A549 (cell line): ENCODE measurements around the gene TRIM72. TPM values are rescaled to one million over a fixed set of nuclear protein-coding genes. Genes with fewer than 3 reads are reported as not detected.

Experiments used
- ATAC-seq, 2 experiments: fragments of 200-7000 bp in 1 of 2; fragments of >200 bp in 1 of 2; cut with Nextera tagmentation in 1 of 2; cut with Tn5 transposase in 1 of 2; 3 replicates each; pipeline versions ENCODE4 v1.8.0 to v1.9.1; 2018 to 2020; ENCODE audit warnings: mild to moderate bottlenecking in 1 of 2, moderate library complexity in 1 of 2
- CTCF ChIA-PET: fragments of 300-600 bp; sonication (Branson Sonifier 250); formaldehyde crosslinking; extraction: SDS; loops from one replicate; lab custom pipeline; 2021; ENCODE audit warnings: antibody characterized with exemption, inconsistent platforms; lab: Yijun Ruan, JAX
- POLR2A ChIA-PET: fragments of 350-600 bp; formaldehyde crosslinking; extraction: SDS; loops from one replicate; lab custom pipeline; 2021; ENCODE audit warnings: antibody characterized with exemption, inconsistent platforms; lab: Yijun Ruan, JAX
- DNase-seq, 2 experiments: peaks; one replicate each; pipeline versions ENCODE4 v3.0.0 to v3.0.0-alpha.2; 2011 to 2016; ENCODE audit warnings: low read depth in 1 of 2, low spot score in 1 of 2
- FAIRE-seq: peaks from 2 replicates; lab custom pipeline; 2011; peaks lifted over from hg19 to GRCh38; lab: Jason Lieb, UNC
- H3K27ac ChIP-seq, 2 experiments: fragments of >200 bp; sonication (Bioruptor Twin); formaldehyde crosslinking; 3 replicates each; pipeline ENCODE4 v1.5.1; 2016 to 2017
- H3K4me1 ChIP-seq: fragments of >200 bp; sonication (Bioruptor Twin); formaldehyde crosslinking; 3 replicates; pipeline ENCODE4 v1.6.1; 2016
- H3K4me2 ChIP-seq: fragments of >200 bp; sonication (Bioruptor Twin); formaldehyde crosslinking; 3 replicates; pipeline ENCODE4 v1.6.1; 2016
- H3K4me3 ChIP-seq: fragments of >200 bp; sonication (Bioruptor Twin); formaldehyde crosslinking; 3 replicates; pipeline ENCODE4 v1.5.1; 2016
- H3K9me3 ChIP-seq: fragments of >200 bp; sonication (Bioruptor Twin); formaldehyde crosslinking; 3 replicates; pipeline ENCODE4 v1.6.1; 2016
- ESRRA ChIP-seq: fragments of 150-350 bp; IDR thresholded peaks from 2 replicates; pipeline ENCODE4 v1.6.1; 2014; ENCODE audit warnings: mild to moderate bottlenecking, low read length, borderline replicate concordance
- FOSB ChIP-seq: fragments of 250-450 bp; sonication (Bioruptor Pico); IDR thresholded peaks from 2 replicates; pipeline ENCODE4 v1.5.0; 2020; ENCODE audit warnings: mild to moderate bottlenecking, moderate library complexity
- HOXA7 ChIP-seq: fragments of 250-450 bp; sonication (Bioruptor Pico); IDR thresholded peaks from 2 replicates; pipeline ENCODE4 v1.5.0; 2020; ENCODE audit warnings: mild to moderate bottlenecking, moderate library complexity
- NPAS2 ChIP-seq: fragments of 250-450 bp; sonication (Bioruptor Pico); IDR thresholded peaks from 2 replicates; pipeline ENCODE4 v1.8.0; 2022; ENCODE audit warnings: mild to moderate bottlenecking, moderate library complexity, borderline replicate concordance
- RAD21 ChIP-seq, 2 experiments: fragments of >200 bp in 1 of 2; sonication (Bioruptor Twin) in 1 of 2; formaldehyde crosslinking in 1 of 2; IDR thresholded peaks in 1 of 2; conservative IDR thresholded peaks in 1 of 2; 2 replicates in 1 of 2; 3 replicates in 1 of 2; pipeline ENCODE4 v1.6.1; 2012 to 2018; ENCODE audit warnings: inconsistent platforms in 1 of 2
- RARB ChIP-seq: fragments of 250-450 bp; sonication (Bioruptor Pico); IDR thresholded peaks from 2 replicates; pipeline ENCODE4 v1.8.0; 2021; ENCODE audit warnings: mild to moderate bottlenecking, moderate library complexity
- REST ChIP-seq: fragments of 200-600 bp; sonication (generic); IDR thresholded peaks from 2 replicates; pipeline ENCODE4 v1.6.1; 2016; ENCODE audit warnings: antibody characterized with exemption, mild to moderate bottlenecking, moderate library complexity
- TFCP2L1 ChIP-seq: fragments of 250-450 bp; sonication (Bioruptor Pico); IDR thresholded peaks from 2 replicates; pipeline ENCODE4 v1.5.0; 2021; ENCODE audit warnings: mild to moderate bottlenecking
- WGBS: methylation state at CpG from one replicate; pipeline ENCODE4 v1.1.6; 2017; ENCODE audit errors: missing lambda C conversion rate; 5-methylcytosine and 5-hydroxymethylcytosine counted together
- polyA plus RNA-seq, 4 experiments: library from polyadenylated mRNA; depleted of rRNA in 3 of 4; stranded (reverse); fragments of >200 nt; fragmentation: RNase III in 1 of 4; extraction: RNeasy Plus Mini Kit Qiagen cat#74134 plus additional on column Dnase treatment in 1 of 4; gene quantifications; 2 replicates in 3 of 4; 3 replicates in 1 of 4; pipeline ENCODE4 v1.2.3, GENCODE V29; 2011 to 2017
- TF ChIP-seq, protein P1 (sequence below): IDR thresholded peaks from 2 replicates; pipeline ENCODE4 v1.6.1; 2012

Gene TRIM72
- polyA plus RNA-seq, 2 of the 4 experiments (the other 2 are of a cell fraction) = 0.04 TPM; not detected in 1

DNA sequence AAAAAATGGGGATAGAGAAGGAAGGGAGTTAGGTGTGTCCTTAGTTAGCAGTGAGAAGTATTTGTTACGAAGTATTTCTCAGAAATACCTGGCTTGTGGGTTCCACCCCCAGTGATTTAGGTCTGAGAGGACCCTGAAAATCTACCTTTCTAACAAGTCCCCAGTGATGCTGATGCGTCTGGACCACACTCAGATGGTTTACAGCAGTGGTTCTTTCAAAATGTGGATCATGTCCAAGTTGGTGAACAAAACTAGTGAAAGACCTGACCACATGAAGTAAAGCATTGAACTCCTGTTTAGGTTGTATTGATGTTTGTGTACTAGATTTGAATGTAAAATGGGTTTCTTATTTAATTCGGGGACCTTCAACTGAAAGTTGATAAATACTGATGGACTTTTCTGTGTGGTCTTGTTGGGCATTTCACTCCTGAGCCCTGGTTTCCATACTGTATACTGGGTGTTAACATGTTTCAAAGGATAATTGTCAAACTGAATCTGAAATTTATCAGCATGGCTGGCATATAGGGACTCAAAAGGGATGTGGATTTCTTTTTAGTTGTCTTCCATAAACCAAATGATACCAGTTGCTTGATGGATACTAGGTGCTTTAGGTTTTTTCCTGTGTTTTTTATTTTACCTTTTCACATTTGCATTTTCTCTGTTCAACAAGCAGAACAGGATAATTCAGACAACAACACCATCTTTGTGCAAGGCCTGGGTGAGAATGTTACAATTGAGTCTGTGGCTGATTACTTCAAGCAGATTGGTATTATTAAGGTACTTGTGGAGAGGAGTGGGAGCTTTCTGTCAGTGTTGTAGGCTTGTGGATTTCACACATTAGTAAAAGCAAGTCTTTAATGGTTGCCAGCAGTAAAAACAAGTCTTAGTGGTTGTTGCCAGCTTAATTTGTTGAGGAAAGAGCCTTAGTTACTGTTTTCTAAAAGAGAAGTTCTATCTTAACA, 25.2 kb upstream of the TRIM72 start:
- Histone ChIP-seq H3K27ac (no peak overlapping the region), H3K4me1 (peaks cover 8% of the 10 kb centered on the region; the same call in 2 of the 3 replicates), H3K4me3 (no peak overlapping the region), H3K4me2 (no peak overlapping the region), H3K9me3 (no peaks in the 10 kb centered on the region)
- ATAC-seq (no peak), DNase-seq (no peak), FAIRE-seq (no peak)
- TF ChIP-seq NPAS2 (CRISPR knock-in tag) (no peak), REST (peak; percentile 22; the same call in 1 of the 2 replicates), FOSB (CRISPR knock-in tag) (peak; percentile 43; the same call in 1 of the 2 replicates), TFCP2L1 (CRISPR knock-in tag) (peak; percentile 81; the same call in 1 of the 2 replicates)
- TF ChIP-seq, protein P1, sequence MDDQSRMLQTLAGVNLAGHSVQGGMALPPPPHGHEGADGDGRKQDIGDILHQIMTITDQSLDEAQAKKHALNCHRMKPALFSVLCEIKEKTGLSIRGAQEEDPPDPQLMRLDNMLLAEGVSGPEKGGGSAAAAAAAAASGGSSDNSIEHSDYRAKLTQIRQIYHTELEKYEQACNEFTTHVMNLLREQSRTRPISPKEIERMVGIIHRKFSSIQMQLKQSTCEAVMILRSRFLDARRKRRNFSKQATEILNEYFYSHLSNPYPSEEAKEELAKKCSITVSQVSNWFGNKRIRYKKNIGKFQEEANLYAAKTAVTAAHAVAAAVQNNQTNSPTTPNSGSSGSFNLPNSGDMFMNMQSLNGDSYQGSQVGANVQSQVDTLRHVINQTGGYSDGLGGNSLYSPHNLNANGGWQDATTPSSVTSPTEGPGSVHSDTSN = no peak
- CTCF ChIA-PET = interaction anchor here (0.9 to 2.2 kb wide), 3 partner anchors 10 to 254 kb away, joined by 4 to 8 read pairs (median 8); partner anchors contain the start of genes PYCARD and ZNF843
- 92% methylated on average over 3 of the region's 3 CpGs for WGBS
- POLR2A ChIA-PET = interaction anchor here (1.7 to 2.1 kb wide), 2 partner anchors 9 to 13 kb away, joined by 5 to 17 read pairs; partner anchors contain the start of genes FUS and PYCARD

DNA sequence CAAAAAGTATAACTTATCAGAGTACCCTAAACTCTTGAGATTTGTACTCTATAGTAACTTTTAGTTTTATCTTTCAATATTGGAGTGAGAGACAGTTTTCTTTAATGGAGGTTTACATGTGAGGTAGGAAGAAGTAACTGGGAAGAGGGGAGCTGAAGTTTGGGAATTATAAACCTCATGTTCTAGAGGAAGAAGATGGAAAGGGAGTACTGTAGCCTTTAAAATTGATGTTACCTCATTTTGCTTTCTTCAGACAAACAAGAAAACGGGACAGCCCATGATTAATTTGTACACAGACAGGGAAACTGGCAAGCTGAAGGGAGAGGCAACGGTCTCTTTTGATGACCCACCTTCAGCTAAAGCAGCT, 24.5 kb upstream of the TRIM72 start:
- Histone ChIP-seq H3K4me3 (no peak overlapping the region), H3K9me3 (no peaks in the 10 kb centered on the region), H3K4me2 (no peak overlapping the region), H3K4me1 (0 out of 3 replicates have a peak, but pooled peaks cover 3% of the 10 kb centered on the region), H3K27ac (no peak overlapping the region)
- TF ChIP-seq FOSB (CRISPR knock-in tag) (peak; percentile 55), TFCP2L1 (CRISPR knock-in tag) (peak; percentile 52; the same call in 1 of the 2 replicates), RARB (CRISPR knock-in tag) (peak; percentile 57; the same call in 1 of the 2 replicates), HOXA7 (CRISPR knock-in tag) (peak; percentile 79), RAD21 (conservative IDR thresholded peaks at IDR 0.05 in 1 of 2, IDR thresholded peaks at IDR 0.05 in 1 of 2) (no peak)
- POLR2A ChIA-PET = interaction anchor here (1.7 to 2.1 kb wide), 2 partner anchors 9 to 13 kb away, joined by 5 to 17 read pairs; partner anchors contain the start of genes FUS and PYCARD
- DNase-seq (no peak), ATAC-seq (no peak), FAIRE-seq (no peak)
- 85% methylated on average over 2 of the region's 2 CpGs for WGBS
- CTCF ChIA-PET = interaction anchor here (1.9 to 2.2 kb wide), 3 partner anchors 9 to 47 kb away, joined by 6 to 8 read pairs (median 8); partner anchors contain the start of gene PYCARD

- WGBS = 94% methylated on average over 12 of the region's 12 CpGs
- H3K9me3 ChIP-seq = no peaks in the 10 kb centered on the region
- FAIRE-seq = no peak
- TF ChIP-seq RARB (CRISPR knock-in tag) (0 out of 2 replicates have a peak, but pooled peaks have one; percentile 44), TFCP2L1 (CRISPR knock-in tag) (peak; percentile 62; the same call in 1 of the 2 replicates), FOSB (CRISPR knock-in tag) (0 out of 2 replicates have a peak, but pooled peaks have one; percentile 20), ESRRA (no peak)
- TF ChIP-seq, all 56 proteins: peak for 3
- ChIA-PET CTCF (interaction anchor here (1.2 to 2.2 kb wide), 4 partner anchors 8 to 48 kb away, joined by 4 to 8 read pairs (median 7); partner anchors contain the start of genes FUS and PYCARD), POLR2A (interaction anchor here (1.7 to 2.1 kb wide), 2 partner anchors 10 to 12 kb away, joined by 5 to 17 read pairs; partner anchors contain the start of genes FUS and PYCARD)
- Histone ChIP-seq H3K27ac (no peak overlapping the region), H3K4me3 (no peak overlapping the region), H3K4me2 (no peak overlapping the region), H3K4me1 (0 out of 3 replicates have a peak, but pooled peaks cover 3% of the 10 kb centered on the region)
- no peak for DNase-seq
- ATAC-seq = no peak
These were observed 23.9 kb upstream of the TRIM72 start for GRCh38 chr16:31190061-31190460.
